GM19240 (cell line): ENCODE results near the gene NAALADL2.
"Not testable (repeated sequence)": the region's sequence is repeated elsewhere in the genome, so short reads cannot be mapped to it uniquely, and the experiment has no call there.

Experiments used
- DNase-seq: peaks from one replicate; pipeline ENCODE4 v3.0.0; 2011; ENCODE audit warnings: low spot score; ENCODE audit not compliant: insufficient read length

Gene NAALADL2

DNA sequence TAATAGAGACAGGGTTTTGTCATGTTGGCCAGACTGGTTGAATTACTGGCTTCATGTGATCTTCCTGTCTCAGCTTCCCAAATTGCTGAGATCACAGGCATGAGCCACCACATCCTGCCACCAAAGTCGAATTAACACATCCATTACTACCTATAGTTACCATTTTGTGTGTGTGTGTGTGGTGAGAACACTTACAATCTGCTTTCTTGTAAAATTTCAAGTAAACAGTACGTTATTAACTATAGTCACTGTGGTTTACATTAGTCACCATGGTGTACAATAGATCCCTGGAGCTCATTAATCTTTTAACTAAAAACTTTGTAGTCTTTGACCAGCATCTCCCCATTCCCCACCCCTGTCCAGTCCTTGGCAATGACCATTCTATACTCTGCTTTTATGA, 270.0 kb downstream of the NAALADL2 start:
- no peak for DNase-seq

DNA sequence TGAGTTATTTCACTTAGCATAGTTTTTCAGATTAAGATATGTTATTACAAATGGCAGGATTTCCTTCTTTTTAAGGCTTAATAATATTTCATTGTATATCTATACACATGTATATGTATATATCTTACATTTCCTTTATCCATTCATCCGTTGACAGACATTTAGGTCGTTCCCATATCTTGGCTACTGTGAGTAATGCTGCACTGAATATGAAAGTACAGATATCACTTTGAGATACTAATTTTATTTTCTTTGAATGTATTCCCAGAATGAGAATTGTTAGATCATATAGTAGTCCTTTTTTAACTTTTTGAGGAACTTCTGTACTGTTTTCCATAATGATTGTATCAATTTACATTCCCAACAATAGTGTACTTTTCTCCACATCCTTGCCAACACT, 270.4 kb downstream of the NAALADL2 start:
- no peak for DNase-seq

DNA sequence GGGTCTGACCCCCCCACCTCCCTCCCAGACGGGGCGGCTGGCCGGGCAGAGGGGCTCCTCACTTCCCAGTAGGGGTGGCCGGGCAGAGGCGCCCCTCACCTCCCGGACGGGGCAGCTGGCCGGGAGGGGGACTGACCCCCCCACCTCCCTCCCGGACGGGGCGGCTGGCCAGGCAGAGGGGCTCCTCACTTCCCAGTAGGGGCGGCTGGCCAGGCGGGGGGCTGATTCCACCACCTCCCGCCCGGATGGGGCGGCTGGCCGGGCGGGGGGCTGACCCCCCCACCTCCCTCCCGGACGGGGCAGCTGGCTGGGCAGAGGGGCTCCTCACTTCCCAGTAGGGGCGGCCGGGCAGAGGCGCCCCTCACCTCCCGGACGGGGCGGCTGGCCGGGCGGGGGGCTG, 272.7 kb downstream of the NAALADL2 start:
- DNase-seq, result not testable (repeated sequence)

DNA sequence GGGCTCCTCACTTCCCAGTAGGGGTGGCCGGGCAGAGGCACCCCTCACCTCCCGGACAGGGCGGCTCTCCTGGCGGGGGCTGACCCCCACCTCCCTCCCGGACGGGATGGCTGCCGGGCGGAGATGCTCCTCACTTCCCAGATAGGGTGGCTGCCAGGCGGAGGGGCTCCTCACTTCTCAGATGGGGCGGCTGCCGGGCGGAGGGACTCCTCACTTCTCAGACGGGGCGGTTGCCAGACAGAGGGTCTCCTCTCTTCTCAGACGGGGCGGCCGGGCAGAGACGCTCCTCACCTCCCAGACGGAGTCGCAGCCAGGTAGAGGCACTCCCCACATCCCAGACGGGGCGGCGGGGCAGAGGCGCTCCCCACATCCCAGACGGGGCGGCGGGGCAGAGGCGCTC, 273.6 kb downstream of the NAALADL2 start:
- not testable (repeated sequence) for DNase-seq

DNA sequence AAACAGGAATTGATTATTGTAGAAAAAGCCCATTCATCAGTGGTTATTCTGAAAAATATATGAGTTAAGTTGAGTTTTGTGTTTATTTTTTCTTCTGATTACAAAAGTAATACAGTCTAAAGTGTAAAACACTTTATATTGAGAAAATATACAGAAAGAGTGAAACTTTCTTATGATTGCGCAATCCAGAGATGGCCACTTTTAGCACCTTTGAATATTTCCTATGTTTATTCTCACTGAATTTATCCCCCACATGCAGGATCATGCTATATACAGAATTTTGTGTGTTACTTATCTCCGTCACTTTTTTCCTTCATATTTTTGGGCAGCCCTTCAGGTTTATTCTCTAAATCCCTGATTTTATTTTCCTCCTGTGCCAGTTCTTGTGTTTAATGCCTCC, 285.2 kb downstream of the NAALADL2 start:
- DNase-seq, result no peak

DNA sequence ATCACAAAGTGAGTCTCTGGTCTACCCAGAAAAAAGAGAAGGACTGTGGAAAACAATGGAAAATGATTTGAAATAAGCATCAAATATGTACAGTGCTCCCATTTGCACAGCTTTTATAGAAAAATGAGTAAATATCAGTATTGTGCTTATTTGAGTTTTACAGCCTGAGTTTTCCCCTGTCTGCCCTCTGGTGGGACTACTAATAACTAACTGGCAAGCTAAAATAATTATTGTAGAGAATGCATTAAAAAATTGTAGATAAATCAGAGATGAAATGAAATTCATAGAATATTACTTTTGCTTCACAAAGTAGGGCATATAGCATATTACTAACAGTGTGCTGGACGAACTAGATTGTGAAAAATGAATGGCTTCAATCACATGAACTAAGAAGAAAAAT, 287.1 kb downstream of the NAALADL2 start:
- no peak for DNase-seq

DNA sequence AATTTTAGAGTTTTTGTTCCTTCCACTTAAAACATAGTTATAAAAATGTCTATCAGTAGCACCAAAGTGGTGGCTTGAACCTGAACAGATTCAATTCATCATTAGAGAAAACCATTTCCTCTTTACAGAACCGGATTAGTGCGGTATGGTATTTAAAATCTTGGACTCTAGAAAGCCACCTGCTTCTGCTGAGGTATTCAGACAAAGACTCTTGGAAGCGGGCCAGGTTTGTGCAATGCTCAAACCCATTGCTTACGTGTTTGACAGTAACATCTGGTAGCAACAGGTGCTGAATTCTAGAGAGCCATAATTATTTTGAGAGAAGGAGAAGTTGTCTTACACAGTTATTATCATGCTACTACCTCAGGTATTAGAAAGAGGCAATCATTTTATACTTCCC, 290.5 kb downstream of the NAALADL2 start:
- no peak for DNase-seq

DNA sequence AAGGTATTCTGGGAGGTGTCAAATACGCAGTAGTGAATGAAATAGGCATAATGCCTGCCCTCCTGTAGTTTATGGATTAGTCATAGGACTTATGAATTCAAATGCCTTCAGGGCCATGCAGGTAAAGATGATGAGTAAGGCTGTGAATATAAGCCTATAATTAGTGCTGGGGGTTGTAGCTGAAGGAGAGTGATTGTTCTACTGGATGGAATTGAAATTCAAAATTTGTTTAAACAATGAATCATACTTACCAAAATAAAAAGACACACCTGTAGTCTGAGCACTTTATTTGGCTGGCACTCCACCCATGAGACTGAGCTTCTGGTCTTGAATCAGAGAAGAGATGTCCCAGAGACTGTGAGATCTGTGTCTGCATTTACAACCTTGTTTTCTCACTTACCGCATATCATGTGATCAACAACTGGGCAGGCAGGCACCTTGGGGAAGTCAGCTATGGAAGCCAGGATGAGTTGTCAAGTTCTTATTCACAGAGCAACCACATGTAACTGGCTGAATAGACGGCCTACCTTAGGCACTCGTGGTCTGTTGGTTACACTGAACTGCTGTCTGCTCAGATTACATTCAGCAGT, 291.8 kb downstream of the NAALADL2 start:
- no peak for DNase-seq

DNA sequence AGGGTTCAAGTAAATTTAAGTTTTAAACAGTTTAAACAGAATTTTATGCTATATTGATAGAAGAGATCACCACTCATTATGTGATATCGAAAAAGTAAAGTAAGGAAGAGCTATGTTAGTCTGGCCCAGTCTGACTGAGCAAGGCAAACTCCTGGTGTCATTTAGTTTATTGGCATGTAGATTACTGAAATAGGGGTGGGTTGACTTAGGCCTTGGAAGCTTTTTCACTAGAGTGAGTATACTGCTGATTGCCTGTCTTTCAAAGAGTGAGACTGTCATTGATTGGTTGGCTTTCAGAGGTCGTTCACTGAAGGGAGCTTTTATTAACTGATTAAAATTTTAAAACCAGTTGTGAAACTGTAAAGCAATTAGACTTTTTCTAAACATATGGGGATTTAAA, 294.5 kb downstream of the NAALADL2 start:
- no peak for DNase-seq

DNA sequence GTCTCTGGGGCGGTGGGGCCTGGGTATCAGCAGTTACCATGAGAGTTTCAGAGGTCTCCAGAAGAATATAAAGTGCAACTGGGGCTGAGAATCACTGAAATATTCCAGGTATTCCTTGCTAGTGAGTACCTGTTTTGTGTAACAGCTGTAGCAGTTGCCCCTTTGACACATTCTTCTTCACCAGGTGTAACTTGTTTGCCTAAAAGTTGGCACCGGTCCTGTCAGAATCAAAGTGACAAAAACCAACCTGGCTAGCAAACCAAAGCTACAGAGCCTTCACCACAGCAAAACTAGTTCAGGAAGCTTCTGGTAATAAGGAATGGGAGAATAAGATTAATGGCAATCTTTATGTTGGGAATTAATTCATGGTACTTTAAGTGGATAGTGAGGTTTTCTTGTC, 296.0 kb downstream of the NAALADL2 start:
- no peak for DNase-seq

DNA sequence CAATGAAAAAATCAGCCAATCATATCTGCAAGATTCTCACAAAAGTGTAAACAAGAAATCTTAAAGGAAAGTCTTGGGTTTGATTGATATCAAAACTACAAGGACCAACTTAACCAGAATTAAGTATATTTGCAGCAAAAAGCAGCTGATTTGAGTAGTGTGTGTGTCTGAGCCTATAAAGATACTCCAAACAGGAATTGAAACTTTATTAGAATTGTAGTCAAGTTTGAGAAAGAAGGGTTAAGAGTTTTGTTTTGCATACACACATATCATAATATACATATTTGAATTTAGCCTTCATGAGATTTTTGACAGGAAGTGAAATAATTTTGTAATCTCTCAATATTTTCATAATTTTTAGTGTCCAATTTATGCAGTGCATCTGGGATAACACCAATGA, 300.1 kb downstream of the NAALADL2 start:
- no peak for DNase-seq

DNA sequence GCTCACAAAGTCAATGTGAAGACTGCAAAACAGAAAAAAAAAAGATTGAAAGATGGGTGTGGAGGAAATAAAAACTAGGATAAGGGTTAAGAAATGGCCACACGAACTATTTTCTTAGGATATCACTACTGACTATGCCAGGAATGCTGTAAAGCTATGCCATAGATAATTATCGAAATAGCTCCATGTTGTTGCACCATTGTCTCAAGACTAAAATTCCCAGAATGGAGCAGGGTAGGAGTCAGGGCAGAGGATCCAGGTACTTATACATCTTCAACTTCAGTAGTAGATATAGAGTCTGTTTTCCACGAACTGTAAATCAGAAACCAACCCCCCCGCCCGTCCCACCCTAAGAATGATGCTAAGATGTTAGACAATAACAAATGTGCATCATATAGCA, 302.2 kb downstream of the NAALADL2 start:
- no peak for DNase-seq

DNA sequence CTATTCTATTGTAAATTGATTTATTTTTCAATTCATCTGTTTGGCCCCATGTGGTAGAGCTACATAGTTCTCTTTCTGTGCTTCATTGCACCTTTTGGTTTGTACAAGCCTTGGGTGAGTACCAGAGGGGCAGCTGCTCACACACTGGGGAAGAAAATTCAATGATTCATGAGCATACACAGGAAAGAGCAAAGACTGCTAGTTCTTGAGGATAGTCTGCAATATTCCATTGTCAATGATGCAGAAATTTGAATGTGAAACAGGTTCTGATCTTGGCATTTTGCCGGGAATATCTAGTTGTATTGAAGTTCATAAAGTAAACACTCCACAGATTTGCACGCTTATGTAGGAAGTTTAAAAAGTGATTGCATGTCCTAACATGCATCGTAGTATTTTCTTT, 304.6 kb downstream of the NAALADL2 start:
- DNase-seq, result no peak

DNA sequence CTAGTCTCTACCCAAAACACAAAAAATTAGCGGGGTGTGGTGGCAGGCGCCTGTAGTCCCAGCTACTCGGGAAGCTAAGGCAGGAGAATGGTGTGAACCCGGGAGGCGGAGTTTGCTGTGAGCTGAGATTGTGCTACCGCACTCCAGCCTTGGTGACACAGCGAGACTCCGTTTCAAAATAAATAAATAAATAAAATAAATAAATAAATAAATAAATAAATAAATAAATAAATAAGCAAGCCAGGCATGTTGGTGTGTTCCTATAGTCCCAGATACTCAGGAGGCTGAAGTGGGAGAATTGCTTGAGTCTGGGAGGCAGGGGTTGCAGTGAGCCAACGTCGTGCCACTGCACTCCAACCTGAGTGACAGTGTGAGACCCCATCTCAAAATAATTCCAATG, 314.0 kb downstream of the NAALADL2 start:
- not testable (repeated sequence) for DNase-seq

DNA sequence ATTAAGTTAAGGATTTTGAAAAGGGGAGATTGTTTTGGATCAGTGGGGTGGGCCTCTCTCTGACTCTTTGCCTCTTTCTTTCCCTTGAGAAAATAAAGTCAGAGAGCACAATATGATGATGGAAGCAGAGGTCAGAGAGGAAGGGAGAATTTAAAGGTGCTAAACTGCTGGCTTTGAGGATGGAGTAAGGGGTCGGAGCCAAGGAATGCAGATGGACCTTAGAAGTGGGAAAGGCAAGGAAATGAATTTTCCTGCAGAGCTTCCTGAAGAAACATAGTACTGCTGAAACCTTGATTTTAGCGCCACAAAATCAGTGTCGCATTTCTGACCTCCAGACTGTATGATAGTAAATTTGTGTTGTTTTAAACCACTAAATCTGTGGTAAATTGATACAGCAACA, 317.4 kb downstream of the NAALADL2 start:
- no peak for DNase-seq

DNA sequence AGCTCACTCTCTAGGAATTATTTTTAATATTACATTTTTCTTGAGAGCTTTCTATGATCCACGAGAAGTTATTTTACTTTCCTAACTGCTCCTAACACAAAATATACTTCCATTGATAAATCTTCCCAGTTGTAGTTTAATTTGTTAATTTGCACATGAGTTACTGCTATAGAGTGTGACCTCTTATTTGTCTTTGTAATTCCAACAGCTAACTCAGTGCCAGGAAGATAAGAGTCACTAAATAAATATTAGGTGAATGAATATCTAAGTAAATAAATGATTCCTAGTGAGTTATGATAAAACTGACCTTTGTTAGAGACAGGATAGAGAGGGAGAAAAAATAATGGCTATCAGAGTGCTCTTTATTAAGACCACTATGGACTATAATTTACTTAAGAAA, 319.9 kb downstream of the NAALADL2 start:
- DNase-seq, result no peak

DNA sequence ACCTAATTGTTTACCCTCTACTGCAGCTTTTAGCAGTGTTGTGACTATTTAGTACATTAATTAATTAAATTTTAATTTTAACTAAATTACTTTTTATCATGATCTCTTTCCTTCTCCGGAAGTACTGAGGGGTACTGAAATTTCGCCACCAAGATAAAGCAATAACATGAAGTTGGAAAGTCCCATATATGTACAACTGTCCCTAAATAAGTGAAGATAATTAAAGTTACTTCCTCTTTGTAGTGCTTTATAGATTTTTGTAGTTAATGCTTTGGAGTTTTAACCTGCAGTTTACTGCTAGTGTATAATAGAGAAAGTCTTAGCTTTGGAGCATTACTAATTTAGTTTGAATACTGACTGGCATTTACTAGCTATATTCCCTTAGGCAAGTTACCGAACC, 325.3 kb downstream of the NAALADL2 start:
- DNase-seq, result no peak

DNA sequence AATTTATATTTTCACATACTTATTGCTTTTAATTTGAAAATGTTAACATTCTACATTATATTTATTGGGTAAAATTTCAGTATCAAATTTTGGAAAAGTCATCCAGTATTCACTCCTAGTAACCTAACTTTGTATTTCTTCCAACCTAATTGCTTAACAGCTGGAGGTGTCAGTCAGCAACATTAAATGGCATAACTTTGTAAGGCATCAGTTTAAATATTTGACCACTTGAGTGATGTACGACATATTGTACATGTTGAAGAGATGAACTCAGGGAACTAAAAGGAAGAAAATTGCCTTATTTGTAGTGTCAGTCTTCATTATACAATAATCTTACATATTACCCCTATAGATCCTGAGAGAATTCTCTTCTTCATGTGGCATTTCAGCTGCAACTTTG, 326.8 kb downstream of the NAALADL2 start:
- DNase-seq, result no peak

DNA sequence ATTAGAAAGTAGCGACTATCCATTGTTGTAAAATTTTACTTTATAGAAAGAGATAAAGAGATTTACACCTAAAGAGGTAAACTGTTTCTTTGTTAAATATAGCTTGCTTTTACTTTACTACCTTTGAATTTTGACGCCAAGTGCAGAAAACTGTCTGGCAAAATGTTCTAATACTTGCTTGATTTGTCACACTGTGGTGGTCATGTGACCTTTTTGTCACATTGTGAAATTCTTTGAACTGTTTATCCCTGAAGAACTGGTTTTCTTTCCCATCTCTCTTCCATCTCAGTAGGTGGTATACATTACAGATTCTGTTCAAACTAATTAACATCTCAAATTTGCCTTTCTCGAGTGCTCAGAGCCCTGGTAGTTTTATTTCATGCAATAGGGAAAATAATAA, 327.4 kb downstream of the NAALADL2 start:
- no peak for DNase-seq

DNA sequence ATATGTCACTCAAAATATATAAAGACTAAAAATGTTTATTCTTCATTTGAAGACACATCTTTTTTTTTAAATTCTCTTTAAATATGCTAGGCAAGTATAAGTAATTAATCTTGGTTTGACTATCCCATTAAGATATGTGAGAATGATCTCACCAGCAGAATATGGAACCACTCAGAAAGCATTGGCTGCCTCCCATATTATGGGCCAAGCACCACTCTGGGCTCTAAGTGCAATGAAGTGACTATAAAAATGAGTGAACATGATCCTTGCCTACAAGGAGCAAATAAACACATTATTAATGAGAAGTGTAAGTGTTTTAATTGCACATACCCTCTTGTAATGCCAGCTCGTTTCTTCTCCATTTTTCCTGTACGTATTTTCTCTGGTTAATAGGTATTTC, 328.5 kb downstream of the NAALADL2 start:
- DNase-seq, result no peak

DNA sequence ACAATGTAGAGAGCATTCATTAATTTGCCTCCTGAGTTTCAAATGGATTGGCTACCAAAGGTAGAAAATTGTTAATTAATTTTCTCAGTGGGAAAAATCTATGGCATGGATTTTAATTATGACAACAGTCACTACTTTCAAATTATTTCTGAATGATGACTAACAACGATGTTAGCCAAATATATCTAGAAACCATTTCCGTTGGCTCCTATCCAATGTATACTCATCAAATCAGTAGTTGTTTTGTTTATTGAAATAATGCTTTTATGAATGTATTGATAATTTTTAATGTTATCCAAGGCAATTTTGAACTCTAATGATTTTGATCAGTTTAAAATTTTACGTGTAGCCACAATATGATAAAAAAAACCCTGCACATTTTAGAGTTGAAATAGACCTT, 333.4 kb downstream of the NAALADL2 start:
- no peak for DNase-seq

DNA sequence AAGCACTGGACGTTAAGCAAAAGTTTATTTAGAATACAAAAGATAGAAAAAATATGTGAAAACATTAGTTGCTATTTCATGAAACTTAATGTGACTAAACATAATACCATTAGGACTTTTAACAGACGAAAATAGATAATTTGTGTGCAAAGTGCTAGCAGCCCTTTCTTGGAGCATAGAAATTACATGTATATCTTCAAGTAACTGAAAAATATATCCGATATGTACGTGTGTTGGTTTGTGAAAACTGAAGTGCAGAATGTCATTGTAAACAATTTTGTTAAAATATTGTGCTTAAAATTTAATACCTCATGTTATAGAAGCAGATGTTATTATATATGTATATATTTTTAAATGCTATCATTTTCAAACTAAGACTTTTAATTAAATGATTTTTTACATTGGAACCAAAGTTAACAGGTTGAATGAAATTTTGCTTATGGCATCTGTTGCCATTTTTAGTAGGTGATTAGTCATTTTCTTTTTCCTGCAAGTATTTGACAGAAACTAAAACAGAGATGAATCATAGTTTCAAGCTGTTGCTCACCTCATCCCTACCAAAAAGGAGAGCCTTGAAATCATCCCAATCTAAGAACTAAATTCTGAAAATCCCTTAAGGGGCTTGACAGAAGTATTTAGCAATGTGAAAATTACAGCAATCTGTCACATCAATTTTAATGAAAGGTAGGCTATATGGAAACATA, 334.8 kb downstream of the NAALADL2 start:
- DNase-seq, result no peak

DNA sequence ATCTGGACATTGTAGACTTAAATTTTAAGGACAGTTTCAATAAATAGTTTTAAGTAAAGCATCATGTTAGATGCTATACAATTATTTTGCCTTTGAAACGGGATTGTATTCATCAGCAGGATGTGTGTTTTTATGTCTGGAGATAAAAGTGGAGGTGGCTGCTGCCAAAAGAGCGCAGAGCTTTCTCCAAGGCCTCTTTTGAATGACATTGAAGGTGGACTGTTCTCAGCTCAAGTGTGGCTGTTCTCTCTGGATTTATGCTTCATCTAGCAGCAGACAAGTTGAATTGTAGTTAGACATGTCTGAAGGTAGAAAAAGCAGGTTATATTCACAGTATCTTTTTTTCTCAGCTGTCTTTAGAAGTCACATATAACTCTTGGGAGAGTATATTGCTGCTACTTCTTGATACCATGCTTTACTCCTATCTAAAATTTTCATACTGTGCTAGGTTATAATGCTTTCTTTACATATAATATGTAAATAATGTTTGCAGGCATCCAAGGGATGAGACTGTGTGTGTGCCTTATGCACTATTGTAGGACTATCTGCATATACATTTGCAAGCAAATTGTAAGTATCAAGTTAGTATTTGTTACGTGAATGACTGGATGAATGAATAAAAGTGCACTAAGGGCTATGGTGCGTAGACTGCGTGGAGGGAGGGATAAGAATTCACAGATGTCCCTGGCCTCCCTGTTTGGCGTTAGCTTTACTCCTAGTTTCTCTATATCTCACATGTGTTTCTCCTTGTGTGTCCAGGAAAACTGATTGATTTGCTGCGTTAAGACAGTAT, 340.1 kb downstream of the NAALADL2 start:
- no peak for DNase-seq
